HEK293 (cell line): ENCODE data around the gene OLA1.

Source experiments
- CTCF ChIA-PET: fragments of 350-600 bp; formaldehyde crosslinking; extraction: SDS; loops from one replicate; lab custom pipeline; 2021; ENCODE audit warnings: antibody characterized with exemption; lab: Yijun Ruan, JAX
- POLR2A ChIA-PET: fragments of 300-600 bp; formaldehyde crosslinking; extraction: SDS; loops from one replicate; lab custom pipeline; 2020; ENCODE audit warnings: antibody characterized with exemption, inconsistent platforms; lab: Yijun Ruan, JAX
- H3K27ac ChIP-seq: fragments of 200-500 bp; sonication (Bioruptor generic); 2 replicates; pipeline ENCODE4 v1.5.1; 2014; ENCODE audit warnings: low read depth, low read length, control low read depth, inconsistent platforms; ENCODE audit errors: extremely low read depth
- H3K36me3 ChIP-seq, 2 experiments: fragments of 200-500 bp in 1 of 2; sonication (Bioruptor generic) in 1 of 2; 1 replicate in 1 of 2; 2 replicates in 1 of 2; pipeline ENCODE4 v1.5.1; 2014 to 2017; ENCODE audit warnings: inconsistent platforms in 2 of 2, low read length in 2 of 2; ENCODE audit not compliant: control insufficient read depth in 2 of 2, insufficient read depth in 1 of 2
- H3K4me1 ChIP-seq: fragments of 200-500 bp; sonication (Bioruptor generic); 2 replicates; pipeline ENCODE4 v1.5.1; 2014; ENCODE audit warnings: mild to moderate bottlenecking, low read length, inconsistent platforms; ENCODE audit not compliant: control insufficient read depth, insufficient read depth
- H3K4me3 ChIP-seq: 2 replicates; pipeline ENCODE4 v1.5.1; 2011; ENCODE audit warnings: low read depth, mild to moderate bottlenecking, control low read depth, low read length, moderate library complexity
- H3K9me3 ChIP-seq: fragments of 200-500 bp; sonication (Bioruptor generic); 2 replicates; pipeline ENCODE4 v1.5.1; 2014; ENCODE audit warnings: low read depth, low read length, inconsistent platforms; ENCODE audit not compliant: control insufficient read depth, insufficient read depth
- ATF2 ChIP-seq: fragments of 450-650 bp; formaldehyde crosslinking; IDR thresholded peaks from 2 replicates; pipeline ENCODE4 v1.5.1; 2016; ENCODE audit warnings: missing biosample characterization, missing genetic modification characterization, low read depth
- BCL11B ChIP-seq: fragments of 450-650 bp; formaldehyde crosslinking; IDR thresholded peaks from 2 replicates; pipeline ENCODE4 v1.5.1; 2016; ENCODE audit warnings: low read depth, missing biosample characterization, missing genetic modification characterization
- ELK4 ChIP-seq: IDR thresholded peaks from 2 replicates; pipeline ENCODE4 v1.6.1; 2011; ENCODE audit warnings: mild to moderate bottlenecking, low read depth, low read length, borderline replicate concordance
- FEZF1 ChIP-seq: fragments of 450-650 bp; formaldehyde crosslinking; IDR thresholded peaks from 2 replicates; pipeline ENCODE4 v1.5.1; 2016; ENCODE audit warnings: missing biosample characterization, missing genetic modification characterization
- HIC1 ChIP-seq: fragments of 450-650 bp; formaldehyde crosslinking; IDR thresholded peaks from 2 replicates; pipeline ENCODE4 v1.5.1; 2016; ENCODE audit warnings: missing biosample characterization, missing genetic modification characterization
- HOXD13 ChIP-seq: sonication (generic); formaldehyde crosslinking; IDR thresholded peaks from 2 replicates; pipeline ENCODE4 v1.8.0; 2022; ENCODE audit warnings: missing genetic modification reagents, borderline replicate concordance
- IKZF3 ChIP-seq: fragments of 450-650 bp; IDR thresholded peaks from 2 replicates; pipeline ENCODE4 v1.5.0; 2018; ENCODE audit warnings: missing biosample characterization, mild to moderate bottlenecking, missing genetic modification characterization, moderate library complexity
- PRDM6 ChIP-seq: fragments of 450-650 bp; formaldehyde crosslinking; IDR thresholded peaks from 2 replicates; pipeline ENCODE4 v1.5.1; 2017; ENCODE audit warnings: missing biosample characterization, missing genetic modification characterization
- TRIM28 ChIP-seq: IDR thresholded peaks from 2 replicates; pipeline ENCODE4 v1.6.1; 2011; ENCODE audit warnings: low read length, control low read depth, borderline replicate concordance
- ZNF221 ChIP-seq: fragments of 450-650 bp; formaldehyde crosslinking; IDR thresholded peaks from 2 replicates; pipeline ENCODE4 v1.5.1; 2017; ENCODE audit warnings: missing biosample characterization, missing genetic modification characterization, borderline replicate concordance
- ZNF280D ChIP-seq: fragments of 450-650 bp; formaldehyde crosslinking; IDR thresholded peaks from 2 replicates; pipeline ENCODE4 v1.5.1; 2016; ENCODE audit warnings: missing biosample characterization, missing genetic modification characterization
- ZNF335 ChIP-seq: fragments of 450-650 bp; formaldehyde crosslinking; conservative IDR thresholded peaks from 2 replicates; pipeline ENCODE4 v1.5.1; 2016; ENCODE audit warnings: missing biosample characterization, missing genetic modification characterization
- ZNF791 ChIP-seq: fragments of 450-650 bp; formaldehyde crosslinking; IDR thresholded peaks from 2 replicates; pipeline ENCODE4 v1.5.1; 2016; ENCODE audit warnings: missing biosample characterization, missing genetic modification characterization
- ZNF830 ChIP-seq: fragments of 450-650 bp; IDR thresholded peaks from 2 replicates; pipeline ENCODE4 v1.5.0; 2018; ENCODE audit warnings: missing biosample characterization, missing genetic modification characterization, low read depth, mild to moderate bottlenecking, moderate library complexity
- ZSCAN18 ChIP-seq: fragments of 450-650 bp; formaldehyde crosslinking; IDR thresholded peaks from 2 replicates; pipeline ENCODE4 v1.5.1; 2016; ENCODE audit warnings: missing biosample characterization, missing genetic modification characterization

OLA1 gene

GRCh38 chr2:174180165-174180724 lies 68.1 kb downstream of the OLA1 start (continued):
- peak; percentile 95 for TF ChIP-seq PRDM6 (tag by site-specific recombination)

- no peak overlapping the region for H3K27ac ChIP-seq
These were observed 70.9 kb downstream of the OLA1 start for GRCh38 chr2:174177316-174177890.

GRCh38 chr2:174176898-174177297 lies 71.4 kb downstream of the OLA1 start:
- ChIA-PET CTCF (no interaction called here), POLR2A (interaction anchor here (0.7 kb wide), 1 partner anchor 993 kb away, joined by 3 read pairs; no protein-coding TSS in a partner anchor)
- Histone ChIP-seq H3K4me1 (peaks cover 11% of the 10 kb centered on the region), H3K4me3 (no peak overlapping the region), H3K9me3 (no peaks in the 10 kb centered on the region), H3K36me3 (peaks cover 0 to 10% of the 10 kb centered on the region in 2 experiments; a peak in 1 of 3 replicates), H3K27ac (no peak overlapping the region)
- TF ChIP-seq ZNF221 (tag by site-specific recombination) (no peak), ATF2 (no peak), FEZF1 (no peak), ZSCAN18 (tag by site-specific recombination) (no peak), ELK4 (no peak), TRIM28 (no peak), ZNF335 (tag by site-specific recombination) (no peak), ZNF791 (tag by site-specific recombination) (no peak), HOXD13 (CRISPR knock-in tag) (no peak), IKZF3 (no peak), ZNF280D (tag by site-specific recombination) (no peak), ZNF830 (tag by site-specific recombination) (no peak), HIC1 (tag by site-specific recombination) (no peak)

More at GRCh38 chr2:174177316-174177890, 70.9 kb downstream of the OLA1 start:
- TF ChIP-seq PRDM6 (tag by site-specific recombination) (0 out of 2 replicates have a peak, but pooled peaks have one; percentile 32), BCL11B (tag by site-specific recombination) (no peak)
- H3K4me3 ChIP-seq, result no peak overlapping the region
- peaks cover 0 to 5% of the 10 kb centered on the region in 2 experiments; a peak in 1 of 3 replicates for H3K36me3 ChIP-seq
- POLR2A ChIA-PET, result interaction anchor here (0.7 kb wide), 1 partner anchor 993 kb away, joined by 3 read pairs; no protein-coding TSS in a partner anchor
- no peaks in the 10 kb centered on the region for H3K9me3 ChIP-seq
- CTCF ChIA-PET, result interaction anchor here (0.6 kb wide), 1 partner anchor 19 kb away, joined by 3 read pairs; no protein-coding TSS in a partner anchor
- H3K4me1 ChIP-seq, result peaks cover 11% of the 10 kb centered on the region
